ENCODE data around the gene ADGRF1.
"Not testable (repeated sequence)": the region's sequence is repeated elsewhere in the genome, so short reads cannot be mapped to it uniquely, and the experiment has no call there.

ADGRF1 gene

DNA sequence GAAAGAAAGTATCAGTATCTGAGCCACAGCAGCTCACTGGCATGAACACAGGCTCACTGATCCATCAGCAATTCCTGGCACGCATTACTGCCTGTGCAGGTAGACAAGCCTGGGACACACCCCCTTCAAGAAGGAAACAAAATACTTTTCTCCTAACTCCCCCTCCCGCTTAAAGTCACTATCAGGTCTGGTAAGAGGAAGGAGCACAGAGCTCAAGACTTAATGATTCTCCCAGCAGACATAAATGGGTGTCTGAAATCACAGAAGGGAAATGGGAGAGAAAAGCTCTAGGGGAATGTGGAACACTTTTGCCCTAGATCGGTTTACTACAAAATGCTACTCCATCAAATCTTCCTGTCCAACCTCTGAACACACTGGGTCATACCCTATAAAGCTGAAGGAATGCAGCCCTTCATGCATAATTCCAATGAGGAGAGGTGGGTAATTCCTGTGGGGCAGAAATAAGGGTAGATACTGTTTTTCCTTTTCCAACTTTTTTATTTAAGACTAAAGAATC is at the start of gene ADGRF1:
Gene ADGRF1 (minus strand): TSS at position 58 of the 517 bp plus-strand sequence. CDS start 13,271 bp downstream, outside the sequence.
- no peak for DNase-seq

DNA sequence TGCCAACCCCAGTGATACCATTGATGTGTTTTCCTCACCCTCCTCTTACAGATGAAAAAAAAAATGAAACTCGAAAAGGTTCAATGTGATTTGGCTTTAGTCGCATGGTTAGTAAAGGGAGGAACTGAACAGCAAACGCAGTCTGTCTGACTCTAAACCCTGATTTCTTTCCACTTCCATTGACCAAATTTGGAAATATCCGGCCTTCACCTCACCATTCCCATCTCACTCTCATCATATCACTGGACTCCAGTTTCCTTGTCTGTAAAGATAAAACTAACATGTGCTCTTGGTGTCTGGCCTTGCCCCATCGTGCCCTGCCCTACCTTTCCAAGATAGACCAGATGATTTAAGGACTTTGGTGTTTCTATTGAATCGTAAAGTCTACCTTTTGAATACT is 48.7 kb upstream of the ADGRF1 start:
- no peak for DNase-seq

DNA sequence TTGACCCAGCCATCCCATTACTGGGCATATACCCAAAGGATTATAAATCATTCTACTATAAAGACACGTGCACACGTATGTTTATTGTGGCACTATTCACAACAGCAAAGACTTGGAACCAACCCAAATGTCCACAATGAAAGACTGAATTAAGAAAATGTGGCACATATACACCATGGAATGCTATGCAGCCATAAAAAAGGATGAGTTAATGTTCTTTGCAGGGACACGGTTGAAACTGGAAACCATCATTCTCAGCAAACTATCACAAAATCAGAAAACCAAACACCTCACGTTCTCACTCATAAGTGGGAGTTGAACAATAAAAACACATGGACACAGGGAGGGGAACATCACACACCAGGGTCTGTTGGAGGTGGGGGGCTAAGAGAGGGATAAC is 47.3 kb upstream of the ADGRF1 start:
- not testable (repeated sequence) for DNase-seq

DNA sequence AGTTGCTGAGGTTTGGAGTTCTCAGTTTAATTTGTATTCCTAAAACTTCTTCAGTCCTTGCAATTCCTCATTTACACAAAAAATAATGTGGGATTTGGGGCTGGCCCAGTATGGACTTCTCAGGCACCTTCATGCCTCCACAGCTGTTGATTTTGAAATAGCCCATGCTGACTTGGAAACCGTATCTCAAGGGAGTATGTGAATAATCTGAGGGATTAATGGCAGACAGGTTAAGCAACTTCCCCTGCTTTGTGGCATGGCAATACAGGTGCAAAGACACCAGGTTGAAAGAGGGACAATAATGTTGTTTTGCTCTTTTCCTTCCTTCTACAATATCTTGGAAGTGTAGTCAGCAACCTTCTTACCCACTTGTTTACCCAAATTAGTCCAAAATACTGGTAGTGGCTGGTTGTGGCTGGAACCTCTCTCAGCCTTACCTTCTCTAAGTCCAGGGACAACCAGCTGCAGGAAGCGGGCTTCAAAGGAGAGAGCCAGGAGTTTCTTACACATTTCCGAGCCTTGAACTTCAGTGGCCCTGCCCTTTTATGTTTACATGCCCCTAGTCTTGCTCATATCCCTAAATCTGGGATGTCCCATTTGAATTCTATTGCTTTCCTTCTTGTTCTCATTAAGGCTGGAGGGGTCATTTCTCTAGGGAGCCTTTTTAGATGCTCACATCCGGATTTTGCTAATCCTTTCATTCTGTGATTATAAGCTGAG is 44.1 kb upstream of the ADGRF1 start:
- DNase-seq: no peak

DNA sequence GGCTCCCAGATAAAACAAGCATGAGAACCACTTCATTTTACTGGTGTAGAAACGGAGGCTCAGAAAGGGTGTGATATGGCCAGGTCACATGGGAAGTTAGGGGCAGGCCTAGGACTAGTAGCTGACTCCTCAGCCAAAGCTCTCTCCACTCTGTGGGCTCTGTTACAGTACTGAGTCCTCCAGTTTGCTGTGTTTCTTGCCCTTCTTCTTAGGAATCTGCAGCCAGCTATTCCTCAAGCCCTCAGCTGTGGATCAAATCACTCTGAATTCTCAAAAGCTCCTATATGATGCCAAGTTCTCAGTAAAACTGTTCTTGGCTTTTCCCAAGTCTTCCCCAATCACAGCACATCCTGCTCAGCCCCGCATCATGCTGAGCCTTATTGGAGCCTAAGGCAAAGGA is 42.5 kb upstream of the ADGRF1 start:
- DNase-seq: no peak

DNA sequence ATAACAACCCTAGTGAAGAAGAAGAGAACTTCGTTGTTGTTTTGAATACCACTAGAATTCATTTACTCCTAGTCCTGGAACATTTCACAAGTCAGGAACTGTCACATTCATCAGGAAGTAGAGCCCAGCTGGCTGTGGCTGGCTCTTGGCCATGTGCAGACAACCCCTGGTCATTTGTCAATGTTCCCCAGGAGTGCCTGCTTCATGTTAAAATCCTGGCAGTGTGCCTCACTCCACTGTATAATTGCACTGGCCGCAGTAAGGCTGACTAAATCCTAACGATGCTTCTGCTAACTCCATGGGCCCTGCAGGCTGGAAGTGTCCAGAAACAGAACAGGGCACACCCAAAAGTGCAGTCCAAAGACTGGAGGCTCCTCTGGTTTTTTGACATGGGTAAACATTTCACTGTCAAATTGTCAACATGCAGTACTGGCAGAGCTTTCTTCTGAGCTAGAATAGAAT is 41.5 kb upstream of the ADGRF1 start:
- peak; percentile 96 for DNase-seq

DNA sequence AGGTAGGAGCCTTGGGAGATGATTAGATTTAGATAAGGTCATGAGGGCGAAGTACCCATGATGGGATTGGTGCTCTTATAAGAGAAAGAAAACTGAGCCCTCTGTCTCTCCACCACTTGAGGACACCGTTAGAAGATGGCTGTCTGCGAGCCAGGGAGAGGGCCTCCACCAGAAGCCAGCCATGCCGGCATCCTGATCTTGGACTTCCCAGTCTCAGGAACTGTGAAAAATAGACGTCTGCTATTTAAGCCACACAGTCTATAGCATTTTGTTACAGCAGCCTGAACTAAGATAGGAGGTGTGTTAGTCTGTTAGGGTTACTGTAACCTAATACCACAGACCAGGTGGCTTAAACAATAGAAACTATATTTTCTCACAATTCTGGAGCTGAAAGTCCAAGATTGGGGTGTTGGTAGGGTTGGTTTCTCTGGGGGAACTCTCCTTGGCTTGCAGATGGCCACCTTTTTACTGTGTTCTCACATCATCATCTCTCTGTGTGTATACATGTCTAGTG is 38.0 kb upstream of the ADGRF1 start:
- no peak for DNase-seq

DNA sequence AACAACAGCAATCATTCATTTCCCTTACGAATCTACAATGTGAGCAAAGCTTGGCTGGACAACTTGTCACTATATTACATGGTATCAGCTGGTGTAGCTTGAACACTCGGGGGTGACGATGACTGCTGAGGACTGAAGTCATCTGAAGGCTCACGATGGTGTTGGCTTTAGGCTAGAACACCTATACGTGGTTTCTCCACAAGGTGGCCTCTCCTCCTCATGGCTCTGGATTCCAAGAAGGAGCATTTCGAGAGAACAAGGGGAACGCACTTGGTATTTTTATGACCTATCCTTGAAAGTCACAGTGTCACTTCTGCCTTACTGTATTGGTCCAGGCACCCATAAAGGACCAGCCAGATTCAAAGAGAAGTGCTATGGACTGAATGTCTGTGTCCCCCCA is 37.5 kb upstream of the ADGRF1 start:
- no peak for DNase-seq

DNA sequence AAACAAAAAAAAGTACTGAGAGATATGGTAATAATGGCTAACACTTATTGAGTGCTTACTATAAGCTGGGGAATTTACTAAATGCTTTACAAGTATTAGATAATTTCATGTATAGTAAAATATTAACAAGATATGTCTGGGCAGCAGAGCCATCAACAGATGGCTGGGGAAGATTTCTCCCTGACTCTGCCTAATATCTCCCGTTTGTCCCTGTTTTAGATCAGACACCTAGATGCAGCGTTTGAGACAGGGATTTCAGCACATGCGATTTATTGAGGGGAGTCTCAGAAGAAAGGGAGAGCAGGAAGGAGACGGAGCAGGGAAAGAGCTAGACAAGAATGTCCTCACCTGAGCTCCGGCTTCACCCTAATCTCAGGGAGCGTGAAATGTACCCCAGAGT is 36.9 kb upstream of the ADGRF1 start:
- DNase-seq: no peak

DNA sequence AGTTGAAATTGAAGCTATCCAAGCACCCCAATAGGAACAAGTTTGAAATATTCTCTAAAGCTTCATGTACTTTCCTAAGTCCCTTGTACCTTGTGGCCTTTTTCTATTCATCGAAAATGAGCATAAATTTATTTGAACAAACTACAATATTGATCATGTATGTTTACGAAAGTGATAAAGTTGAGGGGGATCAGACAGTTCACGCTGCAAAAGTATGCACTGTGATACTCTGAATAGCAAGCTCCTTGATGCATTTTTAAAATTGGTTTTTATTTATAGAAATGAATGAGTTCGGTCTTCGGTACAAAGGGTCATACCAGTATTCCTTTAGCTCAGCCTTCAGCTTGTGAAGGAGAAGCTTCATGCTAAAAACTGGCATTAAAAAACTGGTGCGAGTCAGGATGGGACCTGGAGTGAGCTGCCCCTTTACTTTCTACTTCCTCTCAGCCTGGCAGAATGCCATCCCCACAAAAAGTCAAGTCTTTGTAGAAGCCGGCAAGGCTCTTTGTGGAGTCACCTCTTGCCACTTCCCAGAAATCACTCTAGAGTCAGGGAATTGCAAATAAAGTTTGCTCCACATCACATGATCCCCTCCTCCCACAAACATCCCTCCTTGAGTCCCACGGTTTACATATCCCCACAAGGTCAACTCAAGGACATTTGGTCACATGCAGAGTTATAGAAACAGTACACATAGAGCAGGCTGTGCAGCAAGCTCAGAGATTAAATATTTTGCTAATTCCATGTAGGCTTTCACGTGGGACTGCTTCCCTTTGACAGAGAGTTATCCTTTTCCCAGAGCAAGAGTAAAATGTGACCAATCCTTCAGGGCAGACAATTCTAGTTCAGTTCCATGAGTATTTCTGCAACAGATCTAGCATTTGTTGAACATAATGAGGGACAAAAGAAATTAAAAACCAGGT is 34.6 kb upstream of the ADGRF1 start:
- no peak for DNase-seq

DNA sequence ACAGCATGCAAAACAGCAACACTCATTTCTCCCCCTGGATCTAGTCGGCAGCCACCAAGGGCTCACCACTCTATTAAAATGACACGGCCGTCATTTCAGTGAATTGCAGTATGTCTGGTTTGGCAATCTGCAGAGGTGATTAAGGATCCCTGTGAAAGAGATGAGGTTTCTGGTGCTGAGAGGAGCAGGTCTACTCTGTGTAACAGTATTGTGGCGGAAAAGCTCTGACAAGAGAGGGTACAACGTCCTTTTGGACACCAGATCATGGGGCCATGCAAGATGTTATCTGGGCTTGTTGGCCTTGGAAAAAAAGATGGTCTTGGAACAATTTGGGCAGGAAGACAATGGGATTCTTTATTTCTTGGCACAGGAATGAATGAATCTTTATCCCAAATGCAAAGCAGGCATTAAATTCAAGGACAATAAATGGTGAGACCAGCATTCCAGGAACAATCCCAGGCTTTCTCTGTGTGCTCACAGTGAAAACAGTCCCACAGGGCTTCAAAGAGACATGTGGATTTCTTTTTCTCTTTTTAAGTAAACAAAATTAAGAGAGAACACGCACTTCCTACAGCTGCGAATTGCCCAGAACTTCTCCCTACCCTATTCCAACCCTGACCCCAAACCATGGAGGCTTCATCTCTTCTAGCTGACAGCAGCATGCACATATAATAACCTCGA is 33.7 kb upstream of the ADGRF1 start:
- DNase-seq: peak; percentile 75

DNA sequence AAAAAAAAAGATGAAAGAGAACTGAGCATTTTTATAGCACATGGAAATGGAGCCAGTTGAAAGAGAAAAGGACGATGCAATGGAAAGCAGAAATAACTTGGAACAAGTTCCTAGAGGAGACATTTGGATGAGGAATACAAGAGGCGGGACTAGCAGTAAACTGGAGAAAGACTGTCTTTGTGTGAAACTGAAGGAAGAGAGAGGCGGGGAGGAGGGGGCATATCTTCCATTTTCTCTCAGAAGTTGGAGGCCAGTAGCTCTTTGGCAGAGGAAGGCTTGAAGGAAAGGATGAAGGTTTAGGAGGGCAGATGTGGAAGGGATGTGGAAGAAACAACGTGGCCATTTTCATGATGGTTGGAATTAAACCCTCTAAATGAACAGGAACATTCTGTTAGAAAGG is 33.0 kb upstream of the ADGRF1 start:
- DNase-seq: no peak

DNA sequence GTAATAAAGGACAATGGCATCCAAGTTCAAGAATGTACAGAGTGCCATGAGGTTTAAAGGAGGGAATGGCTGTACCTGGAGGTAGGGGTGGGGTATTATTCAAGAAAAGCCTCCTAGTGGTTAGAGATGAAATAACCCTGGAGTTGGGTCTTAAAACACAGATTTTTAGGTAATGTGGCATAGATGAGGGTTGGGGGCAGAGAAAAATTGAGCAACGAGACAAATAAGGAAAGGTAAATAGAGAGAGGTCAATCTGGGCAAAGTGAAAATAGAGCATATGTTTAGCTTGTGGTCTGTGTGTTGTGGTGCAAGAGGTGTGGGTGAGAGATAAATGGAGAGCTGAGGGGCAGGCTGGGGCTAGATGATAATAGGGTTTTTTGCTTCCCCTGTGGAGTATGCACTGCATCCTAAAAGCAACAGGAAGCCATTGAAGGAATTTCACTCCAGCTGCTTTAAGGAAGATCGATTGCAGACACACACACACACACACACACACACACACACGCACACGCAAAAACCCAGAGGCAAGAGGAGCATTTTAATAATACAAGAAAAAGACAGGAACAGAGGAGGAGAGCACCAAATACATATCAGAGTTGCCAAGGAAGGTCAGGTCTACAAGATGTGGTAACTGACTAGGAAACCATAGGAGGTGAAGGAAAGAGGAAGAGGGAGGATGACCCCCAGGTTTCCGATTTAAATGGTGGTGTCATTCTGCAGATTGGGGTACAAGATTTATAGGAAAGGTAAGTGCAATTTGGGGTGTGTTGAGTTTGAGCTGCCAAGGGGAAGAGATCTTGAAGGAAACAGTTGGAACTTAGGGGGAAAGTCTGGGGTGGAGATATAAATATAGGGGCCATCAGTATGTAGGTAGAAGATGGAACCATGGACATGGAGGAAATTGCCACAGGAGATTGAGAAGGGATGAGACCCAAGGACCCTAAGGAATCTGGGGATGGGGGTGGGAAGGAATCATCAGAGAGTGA is 31.3 kb upstream of the ADGRF1 start:
- no peak for DNase-seq

DNA sequence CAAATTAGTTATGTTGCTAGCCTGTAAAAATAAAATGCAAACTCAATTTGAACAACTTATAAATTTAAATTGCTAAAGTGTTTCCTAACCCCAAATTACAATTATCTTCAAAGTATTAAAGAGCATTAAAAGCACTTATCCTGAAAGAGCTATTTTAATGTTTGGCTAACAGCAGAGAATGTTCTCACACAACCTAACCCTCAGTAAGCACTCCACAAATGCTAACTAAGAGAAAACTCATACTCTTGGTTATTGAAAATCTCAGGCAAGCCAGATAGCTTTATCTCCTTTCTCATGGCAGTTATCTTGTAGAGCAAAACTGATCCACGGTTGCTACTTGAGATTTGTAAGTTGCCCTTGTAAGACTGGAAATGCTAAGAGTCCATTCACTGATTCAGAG is 30.5 kb upstream of the ADGRF1 start:
- no peak for DNase-seq

DNA sequence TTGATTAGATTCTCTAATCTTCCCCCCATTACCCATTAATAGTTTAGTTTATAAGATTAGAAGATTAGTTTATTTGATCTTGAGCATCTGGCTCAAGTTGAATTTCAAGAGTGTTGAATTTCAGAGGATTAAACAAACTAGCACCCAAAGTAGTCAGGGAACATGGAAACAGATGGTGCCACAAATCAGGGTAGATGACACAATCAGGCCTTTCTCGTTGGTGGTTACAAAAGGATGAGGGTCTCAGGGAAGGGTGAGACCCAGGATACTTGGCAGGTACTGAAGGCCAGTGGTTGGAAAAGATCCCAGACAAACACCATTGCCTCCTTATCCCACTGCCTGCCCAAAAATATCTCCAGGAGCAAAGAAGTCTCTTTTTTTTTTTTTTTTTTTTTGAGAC is 29.5 kb upstream of the ADGRF1 start:
- DNase-seq: no peak

DNA sequence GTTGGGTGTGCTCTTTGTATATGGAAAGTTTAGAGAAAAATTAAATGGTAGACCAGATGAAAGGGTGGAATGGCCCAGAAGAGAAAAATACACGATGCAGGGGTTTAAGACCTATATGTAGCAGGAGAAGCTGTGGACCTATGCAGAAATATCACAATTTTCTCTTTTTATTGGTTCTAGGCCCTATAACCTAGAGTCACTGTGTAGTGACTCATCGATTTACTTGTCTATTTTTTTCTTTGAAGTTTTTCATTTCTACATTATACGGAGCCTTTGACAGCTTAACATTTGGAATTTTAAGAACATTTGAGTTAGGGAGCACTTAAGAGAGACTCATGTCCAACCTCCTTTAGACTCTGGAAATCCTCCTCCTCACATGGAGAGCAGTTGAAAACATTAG is 28.3 kb upstream of the ADGRF1 start:
- no peak for DNase-seq

DNA sequence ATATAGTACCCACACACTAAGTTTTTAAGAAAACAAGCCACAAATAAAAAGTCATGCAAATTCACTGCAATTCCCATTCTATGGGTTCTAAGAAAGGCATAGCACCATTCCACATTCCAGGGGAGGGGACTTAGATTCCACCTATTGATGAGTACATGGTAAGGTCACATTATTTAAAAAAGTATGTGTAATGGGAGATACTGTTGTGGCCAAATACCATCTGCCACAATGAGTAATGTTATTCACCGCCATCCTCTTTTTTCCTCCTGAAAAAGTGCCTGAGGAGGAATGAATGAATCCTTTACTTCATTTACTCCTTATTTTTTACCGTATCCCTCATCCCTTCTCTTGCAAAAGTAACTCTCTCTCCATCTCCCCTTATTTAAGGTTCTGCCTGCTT is 27.0 kb upstream of the ADGRF1 start:
- no peak for DNase-seq

DNA sequence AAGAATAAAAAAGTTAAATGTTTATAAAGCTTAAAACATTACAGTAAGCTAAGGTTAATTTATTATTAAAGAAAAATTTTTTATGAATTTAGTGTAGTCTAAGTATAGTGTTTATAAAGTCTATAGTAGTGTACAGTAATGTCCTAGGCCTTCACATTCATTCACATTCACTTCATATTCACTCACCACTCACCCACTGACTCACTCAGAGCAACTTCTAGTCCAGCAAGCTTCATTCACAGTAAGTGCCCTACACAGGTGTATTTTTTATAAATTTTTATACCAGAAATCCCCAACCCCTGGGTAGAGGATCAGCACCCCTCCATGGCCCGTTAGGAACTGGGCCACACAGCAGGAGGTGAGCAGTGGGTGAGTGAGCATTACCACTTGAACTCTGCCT is 24.3 kb upstream of the ADGRF1 start:
- no peak for DNase-seq

DNA sequence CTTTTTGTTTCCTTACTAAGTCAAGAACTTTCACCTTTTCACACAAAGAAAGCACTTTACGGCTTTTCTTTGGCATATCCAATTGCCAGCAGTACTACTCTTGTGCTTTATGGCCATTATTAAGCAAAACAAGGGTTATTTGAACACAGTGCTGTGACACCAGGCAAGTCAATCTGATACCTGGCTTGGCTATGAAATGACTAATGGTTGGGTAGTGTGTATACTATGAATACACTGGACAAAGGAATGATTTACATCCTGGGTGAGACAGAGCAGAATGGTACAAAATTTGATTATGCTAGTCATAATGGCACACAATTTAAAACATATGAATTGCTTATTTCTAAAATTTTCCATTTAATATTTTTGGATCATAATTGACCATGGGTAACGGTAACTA is 22.1 kb upstream of the ADGRF1 start:
- no peak for DNase-seq

DNA sequence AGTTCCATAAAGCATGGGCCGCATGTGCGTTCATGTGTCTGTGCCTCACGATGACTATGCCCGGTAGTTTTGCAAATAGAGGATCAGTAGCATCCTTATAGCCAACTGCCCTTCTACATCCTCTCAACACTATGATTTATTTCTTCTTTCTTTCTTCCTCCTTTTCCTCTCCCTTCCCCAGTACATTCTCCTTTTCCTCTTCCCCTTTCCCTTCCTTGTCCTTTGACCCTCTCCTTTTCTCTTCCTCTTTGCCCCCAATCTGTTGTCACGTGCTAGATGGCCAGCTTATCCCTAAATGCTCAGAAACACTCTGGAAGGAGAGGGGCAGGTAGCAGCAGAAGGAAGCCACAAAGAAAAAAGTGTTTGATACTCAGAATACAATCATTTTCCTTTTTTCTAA is 20.2 kb upstream of the ADGRF1 start:
- DNase-seq: no peak

Measured in islet precursor cell (in vitro differentiated cells).